GM06990 (cell line): Measurements from ENCODE around the gene MYL12B.
"Not testable (repeated sequence)": the region's sequence is repeated elsewhere in the genome, so short reads cannot be mapped to it uniquely, and the experiment has no call there.

Source experiments
- DNase-seq: peaks from one replicate; pipeline ENCODE4 v3.0.0-alpha.2; 2011; ENCODE audit not compliant: insufficient read length; ENCODE audit errors: extremely low read depth
- H3K27me3 ChIP-seq: replicated peaks from 2 replicates; pipeline ENCODE4 v1.6.0; 2011; ENCODE audit warnings: low read length; ENCODE audit not compliant: control insufficient read depth, insufficient read depth
- H3K36me3 ChIP-seq: 2 replicates; pipeline ENCODE4 v1.5.1; 2011; ENCODE audit warnings: low read length; ENCODE audit not compliant: control insufficient read depth, insufficient read depth
- H3K4me3 ChIP-seq: replicated peaks from 2 replicates; pipeline ENCODE4 v1.5.1; 2011; ENCODE audit warnings: low read depth, mild to moderate bottlenecking, control low read depth, low read length
- CTCF ChIP-seq: IDR thresholded peaks from 2 replicates; pipeline ENCODE4 v1.5.1; 2011; ENCODE audit warnings: low read length, control low read depth, mild to moderate bottlenecking, inconsistent platforms; ENCODE audit not compliant: insufficient read depth, poor library complexity, severe bottlenecking

The MYL12B gene

DNA sequence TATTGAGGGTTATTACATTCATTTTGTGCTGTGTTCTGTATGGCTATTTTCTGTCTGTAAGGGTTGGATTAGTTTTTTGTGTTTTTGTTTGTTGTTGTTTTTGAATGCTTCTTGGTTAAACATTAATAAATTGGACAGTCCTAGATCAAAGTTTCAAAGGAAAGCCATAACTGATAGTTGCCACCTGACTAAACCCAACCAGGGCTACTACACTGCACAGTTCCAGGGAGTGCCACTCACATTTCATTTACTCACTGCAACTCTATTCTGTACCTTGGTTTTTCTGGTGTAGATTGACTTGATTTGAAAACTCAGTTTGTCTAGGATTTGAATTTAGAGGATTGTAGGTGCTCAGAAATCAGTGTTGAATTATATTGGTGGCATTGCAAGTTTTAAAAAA lies 6.4 kb downstream of the MYL12B start:
- TF ChIP-seq CTCF = no peak
- no peak for DNase-seq
- Histone ChIP-seq H3K27me3 (no peaks in the 10 kb centered on the region), H3K4me3 (no peak overlapping the region), H3K36me3 (no peaks in the 10 kb centered on the region; the same call in 1 of the 2 replicates)

GRCh38 chr18:3269241-3269913 lies 7.4 kb downstream of the MYL12B start:
- DNase-seq = no peak
- H3K4me3 ChIP-seq = no peak overlapping the region
- no peak for TF ChIP-seq CTCF
- H3K27me3 ChIP-seq = no peaks in the 10 kb centered on the region
- peaks cover 2% of the 10 kb centered on the region for H3K36me3 ChIP-seq

- TF ChIP-seq CTCF = no peak
- Histone ChIP-seq H3K27me3 (no peaks in the 10 kb centered on the region), H3K36me3 (peaks cover 3% of the 10 kb centered on the region), H3K4me3 (no peak overlapping the region)
- no peak for DNase-seq
Measured at GRCh38 chr18:3269914-3270299, 8.0 kb downstream of the MYL12B start.

DNA sequence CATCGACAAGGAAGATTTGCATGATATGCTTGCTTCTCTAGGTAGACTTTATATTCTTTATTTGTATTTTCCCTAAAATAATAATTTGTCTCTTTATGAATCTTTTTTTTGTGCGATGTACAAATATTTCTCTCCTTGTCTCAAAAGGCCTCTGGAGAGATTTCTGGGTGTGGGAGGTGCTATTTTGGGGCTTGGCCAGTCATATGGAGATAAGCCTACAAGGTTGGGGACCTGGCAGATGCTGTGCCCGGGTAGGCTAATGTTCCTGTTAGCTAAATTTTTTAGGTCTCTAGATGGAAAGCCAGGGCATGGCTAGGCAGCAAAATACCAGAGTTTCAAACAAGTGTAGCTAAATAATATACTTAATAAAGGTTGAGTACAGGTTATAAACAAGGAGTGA lies 11.1 kb downstream of the MYL12B start:
- Histone ChIP-seq H3K36me3 (peaks cover 6% of the 10 kb centered on the region), H3K4me3 (no peak overlapping the region), H3K27me3 (no peaks in the 10 kb centered on the region)
- DNase-seq = no peak
- TF ChIP-seq CTCF = no peak

DNA sequence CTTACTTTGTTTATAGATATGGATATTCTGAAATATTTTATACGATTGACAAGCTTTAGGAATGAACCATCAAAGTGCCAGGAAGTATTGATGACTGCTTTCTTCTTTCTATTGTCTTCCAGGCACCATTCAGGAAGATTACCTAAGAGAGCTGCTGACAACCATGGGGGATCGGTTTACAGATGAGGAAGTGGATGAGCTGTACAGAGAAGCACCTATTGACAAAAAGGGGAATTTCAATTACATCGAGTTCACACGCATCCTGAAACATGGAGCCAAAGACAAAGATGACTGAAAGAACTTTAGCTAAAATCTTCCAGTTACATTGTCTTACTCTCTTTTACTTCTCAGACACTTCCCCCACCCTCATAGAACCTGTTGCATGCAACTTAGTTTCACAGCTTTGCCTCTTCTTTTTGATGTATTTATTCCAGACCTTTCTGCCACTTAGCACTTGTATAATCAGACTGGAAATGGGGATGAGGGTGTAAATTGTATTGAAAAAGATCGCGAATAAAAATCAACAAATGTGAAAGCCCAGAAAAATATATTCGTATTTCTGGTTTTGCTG lies 15.8 kb downstream of the MYL12B start:
- not testable (repeated sequence) for H3K27me3 ChIP-seq, DNase-seq, H3K36me3 ChIP-seq, H3K4me3 ChIP-seq

- peaks cover 3% of the 10 kb centered on the region for H3K36me3 ChIP-seq
- TF ChIP-seq CTCF = no peak
- peak; percentile 54 for DNase-seq
- no peak overlapping the region for H3K4me3 ChIP-seq
- H3K27me3 ChIP-seq = no peaks in the 10 kb centered on the region
Measured at GRCh38 chr18:3279201-3280185, 17.6 kb downstream of the MYL12B start.
